HepG2 (cell line): Measurements from ENCODE around the gene FAM53B. TPM values are rescaled to one million over a fixed set of nuclear protein-coding genes. Genes with fewer than 3 reads are reported as not detected.

Experiments
- AGO1 ChIP-seq: fragments of 200-400 bp; formaldehyde crosslinking; IDR thresholded peaks from 2 replicates; pipeline ENCODE4 v1.6.1; 2017; ENCODE audit warnings: mild to moderate bottlenecking, low read depth, low read length, moderate library complexity; ENCODE audit not compliant: poor library complexity, severe bottlenecking
- DZIP1 ChIP-seq: sonication (generic); formaldehyde crosslinking; IDR thresholded peaks from 2 replicates; pipeline ENCODE4 v1.5.0; 2020; ENCODE audit warnings: mild to moderate bottlenecking, missing genetic modification reagents
- FOXC1 ChIP-seq: sonication (generic); formaldehyde crosslinking; IDR thresholded peaks from 2 replicates; pipeline ENCODE4 v1.8.0; 2022; ENCODE audit warnings: mild to moderate bottlenecking, missing genetic modification reagents, borderline replicate concordance
- HHEX ChIP-seq: IDR thresholded peaks from 2 replicates; pipeline ENCODE4 v1.6.1; 2016; ENCODE audit warnings: control low read depth
- JUNB ChIP-seq: sonication (generic); formaldehyde crosslinking; IDR thresholded peaks from 2 replicates; pipeline ENCODE4 v1.8.0; 2022; ENCODE audit warnings: missing genetic modification reagents, mild to moderate bottlenecking, borderline replicate concordance
- KDM5A ChIP-seq: fragments of 200-600 bp; sonication (generic); IDR thresholded peaks from 2 replicates; pipeline ENCODE4 v1.7.0; 2018; ENCODE audit warnings: antibody characterized with exemption, mild to moderate bottlenecking, low read length, borderline replicate concordance
- MAFK ChIP-seq, 2 experiments: IDR thresholded peaks in 1 of 2; conservative IDR thresholded peaks in 1 of 2; 2 replicates each; pipeline ENCODE4 v1.6.1; 2011; ENCODE audit warnings: improper control_type of control experiment in 2 of 2, low read length in 2 of 2
- MATR3 ChIP-seq: sonication (generic); formaldehyde crosslinking; IDR thresholded peaks from 2 replicates; pipeline ENCODE4 v1.4.0; 2020; ENCODE audit warnings: missing genetic modification reagents
- RFX1 ChIP-seq: fragments of 450-650 bp; IDR thresholded peaks from 2 replicates; pipeline ENCODE4 v1.6.1; 2017
- SSRP1 ChIP-seq: IDR thresholded peaks from 2 replicates; pipeline ENCODE4 v1.6.1; 2016; ENCODE audit warnings: control low read depth
- TRAFD1 ChIP-seq: sonication (generic); formaldehyde crosslinking; IDR thresholded peaks from 2 replicates; pipeline ENCODE4 v1.5.1; 2020; ENCODE audit warnings: missing genetic modification reagents, mild to moderate bottlenecking, borderline replicate concordance
- ZBTB25 ChIP-seq: IDR thresholded peaks from 2 replicates; pipeline ENCODE4 v1.6.1; 2018; ENCODE audit warnings: missing genetic modification reagents
- ZBTB26 ChIP-seq: IDR thresholded peaks from 2 replicates; pipeline ENCODE4 v1.6.1; 2016; ENCODE audit warnings: missing compliant biosample characterization, missing genetic modification reagents, borderline replicate concordance
- ZNF160 ChIP-seq: sonication (generic); formaldehyde crosslinking; IDR thresholded peaks from 2 replicates; pipeline ENCODE4 v1.8.0; 2022; ENCODE audit warnings: mild to moderate bottlenecking, inconsistent platforms, missing genetic modification reagents
- ZNF256 ChIP-seq: sonication (generic); formaldehyde crosslinking; conservative IDR thresholded peaks from 2 replicates; pipeline ENCODE4 v1.4.0; 2020; ENCODE audit warnings: missing genetic modification reagents
- ZNF589 ChIP-seq: sonication (generic); formaldehyde crosslinking; conservative IDR thresholded peaks from 2 replicates; pipeline ENCODE4 v1.8.0; 2022; ENCODE audit warnings: mild to moderate bottlenecking, moderate library complexity, missing genetic modification reagents
- ZNF598 ChIP-seq: sonication (generic); formaldehyde crosslinking; IDR thresholded peaks from 2 replicates; pipeline ENCODE4 v1.5.1; 2020; ENCODE audit warnings: mild to moderate bottlenecking, missing genetic modification reagents, borderline replicate concordance
- ZNF616 ChIP-seq: sonication (generic); formaldehyde crosslinking; IDR thresholded peaks from 2 replicates; pipeline ENCODE4 v1.5.0; 2020; ENCODE audit warnings: low read depth, mild to moderate bottlenecking, missing genetic modification reagents
- ZNF780A ChIP-seq: sonication (generic); formaldehyde crosslinking; IDR thresholded peaks from 2 replicates; pipeline ENCODE4 v1.8.0; 2022; ENCODE audit warnings: mild to moderate bottlenecking, missing genetic modification reagents, moderate library complexity
- ZNF891 ChIP-seq: sonication (generic); formaldehyde crosslinking; IDR thresholded peaks from 2 replicates; pipeline ENCODE4 v1.5.0; 2020; ENCODE audit warnings: mild to moderate bottlenecking, missing genetic modification reagents
- polyA plus RNA-seq, 8 experiments: library from polyadenylated mRNA; depleted of rRNA in 3 of 8; stranded (reverse) in 7 of 8; unstranded in 1 of 8; fragments of >200 nt; fragmentation: Illumina TruSeq in 4 of 8; extraction: Trizol in 4 of 8; gene quantifications; 2 replicates each; pipeline versions ENCODE4 v1.2.1 to v1.2.3, GENCODE V29; 2011 to 2016; ENCODE audit warnings: low read depth in 4 of 8, missing spikeins in 1 of 8, mixed read lengths in 1 of 8; ENCODE audit not compliant: insufficient read depth in 1 of 8
- total RNA-seq, 5 experiments: library from RNA; depleted of rRNA; stranded (reverse); fragments of >200 nt; fragmentation: Illumina TruSeq; extraction: Trizol; gene quantifications; 2 replicates each; pipeline ENCODE4 v1.2.3, GENCODE V29; 2016; ENCODE audit warnings: low read depth in 1 of 5
- TF ChIP-seq, protein P1 (sequence below): sonication (generic); formaldehyde crosslinking; IDR thresholded peaks from 2 replicates; pipeline ENCODE4 v1.4.0; 2020; ENCODE audit warnings: missing genetic modification reagents

The FAM53B gene
- total and polyA plus RNA-seq, 2 of the 13 experiments (the other 11 are each of a cell fraction or from before 2014, with no cell fraction given) = 6.4 to 19.3 TPM

DNA sequence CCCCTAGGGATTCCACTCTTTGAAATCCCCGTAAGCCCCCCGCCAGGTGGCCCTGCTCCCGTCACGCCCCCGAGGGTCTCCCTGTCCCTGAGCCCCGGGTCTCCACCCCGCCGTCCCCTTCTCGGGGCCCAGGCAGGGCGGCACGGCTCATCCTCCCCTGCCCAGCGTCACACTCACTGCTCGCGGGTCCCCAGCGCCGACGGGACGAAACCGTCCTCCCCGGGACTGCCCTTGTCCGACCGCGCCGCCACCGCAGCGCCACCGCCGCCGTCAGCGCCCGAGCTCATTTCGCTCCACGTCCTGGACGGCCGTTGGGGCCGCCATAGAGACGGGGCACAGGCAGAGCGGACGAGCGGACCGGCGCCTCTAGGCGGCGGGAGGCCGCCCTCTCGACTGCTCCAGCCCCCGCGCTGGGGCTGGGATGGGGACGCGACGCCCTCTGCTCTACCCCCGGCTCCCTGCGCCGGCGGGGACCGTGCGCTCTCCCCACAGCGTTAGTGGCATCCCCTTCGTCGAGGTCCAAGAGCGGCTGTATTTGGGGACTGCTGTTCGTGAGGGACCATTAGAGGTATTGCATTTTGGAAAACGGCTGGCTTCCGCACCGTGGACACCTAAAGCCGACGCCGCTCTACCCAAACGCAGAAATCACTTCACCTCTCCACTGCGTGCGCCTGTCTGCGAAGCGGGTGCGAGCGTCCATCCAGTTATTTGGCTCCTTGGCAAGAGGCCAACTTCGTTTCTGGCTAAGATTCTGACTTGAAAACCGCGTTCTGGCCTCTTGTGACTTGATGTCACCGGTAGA lies 47.6 kb upstream of the FAM53B start, which contains the start of gene EEF1AKMT2 (continued):
- TF ChIP-seq, protein P1, sequence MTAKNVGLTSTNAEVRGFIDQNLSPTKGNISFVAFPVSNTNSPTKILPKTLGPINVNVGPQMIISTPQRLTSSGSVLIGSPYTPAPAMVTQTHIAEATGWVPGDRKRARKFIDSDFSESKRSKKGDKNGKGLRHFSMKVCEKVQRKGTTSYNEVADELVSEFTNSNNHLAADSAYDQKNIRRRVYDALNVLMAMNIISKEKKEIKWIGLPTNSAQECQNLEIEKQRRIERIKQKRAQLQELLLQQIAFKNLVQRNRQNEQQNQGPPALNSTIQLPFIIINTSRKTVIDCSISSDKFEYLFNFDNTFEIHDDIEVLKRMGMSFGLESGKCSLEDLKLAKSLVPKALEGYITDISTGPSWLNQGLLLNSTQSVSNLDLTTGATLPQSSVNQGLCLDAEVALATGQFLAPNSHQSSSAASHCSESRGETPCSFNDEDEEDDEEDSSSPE (CRISPR knock-in tag) = peak; percentile 67
- TF ChIP-seq ZBTB26 = peak; percentile 87
- TF ChIP-seq ZNF589 (CRISPR knock-in tag) = peak; percentile 76
- no peak for TF ChIP-seq AGO1
- peak; percentile 84 for TF ChIP-seq FOXC1 (CRISPR knock-in tag)
- TF ChIP-seq JUNB (CRISPR knock-in tag) = no peak
- TF ChIP-seq RFX1 = no peak
- TF ChIP-seq SSRP1 (CRISPR knock-in tag) = no peak
- TF ChIP-seq TRAFD1 (CRISPR knock-in tag) = 0 out of 2 replicates have a peak, but pooled peaks have one; percentile 16
- no peak for TF ChIP-seq HHEX (CRISPR knock-in tag)
- TF ChIP-seq ZNF256 (CRISPR knock-in tag) = peak; percentile 46; the same call in 1 of the 2 replicates
- peak; percentile 84 for TF ChIP-seq ZNF160
- 0 out of 2 replicates have a peak, but pooled peaks have one; percentile 69 for TF ChIP-seq ZNF598 (CRISPR knock-in tag)
- peak; percentile 94 for TF ChIP-seq ZNF891 (CRISPR knock-in tag)
- no peak for TF ChIP-seq ZNF780A (CRISPR knock-in tag)
- TF ChIP-seq ZNF616 (CRISPR knock-in tag) = no peak; the same call in 1 of the 2 replicates
- TF ChIP-seq KDM5A = peak; percentile 74; the same call in 1 of the 2 replicates
- TF ChIP-seq ZBTB25 = peak; percentile 95
- TF ChIP-seq MATR3 = no peak
- TF ChIP-seq MAFK (conservative IDR thresholded peaks at IDR 0.05 in 1 of 2, IDR thresholded peaks at IDR 0.05 in 1 of 2; ENCODE audit: low read length in 2 of 2) = no peak
- TF ChIP-seq DZIP1 = peak; percentile 99
